Astrocyte (in vitro differentiated cells and primary cell): ENCODE measurements around the gene OR5M8. TPM values are rescaled to one million over a fixed set of nuclear protein-coding genes. Genes with fewer than 3 reads are reported as not detected.

Experiments
- DNase-seq: peaks from one replicate; pipeline ENCODE4 v3.0.0-alpha.2; 2010; ENCODE audit warnings: low read depth
- FAIRE-seq: peaks from 2 replicates; lab custom pipeline; 2011; peaks lifted over from hg19 to GRCh38; lab: Jason Lieb, UNC
- H2AFZ ChIP-seq: 2 replicates; pipeline ENCODE4 v1.6.0; 2012; ENCODE audit warnings: low read depth, low read length, inconsistent platforms
- H3K27ac ChIP-seq: 2 replicates; pipeline ENCODE4 v1.5.1; 2011; ENCODE audit warnings: low read depth, low read length, inconsistent platforms
- H3K27me3 ChIP-seq: 2 replicates; pipeline ENCODE4 v1.6.0; 2011; ENCODE audit warnings: low read length, inconsistent platforms; ENCODE audit not compliant: insufficient read depth
- H3K36me3 ChIP-seq: 2 replicates; pipeline ENCODE4 v1.5.1; 2011; ENCODE audit warnings: low read length, inconsistent platforms; ENCODE audit not compliant: insufficient read depth
- H3K4me1 ChIP-seq: 2 replicates; pipeline ENCODE4 v1.5.1; 2011; ENCODE audit warnings: low read length, inconsistent platforms; ENCODE audit not compliant: insufficient read depth
- H3K4me2 ChIP-seq: 2 replicates; pipeline ENCODE4 v1.6.0; 2012; ENCODE audit warnings: low read length, inconsistent platforms
- H3K4me3 ChIP-seq: 2 replicates; pipeline ENCODE4 v1.5.1; 2011; ENCODE audit warnings: low read depth, mild to moderate bottlenecking, low read length, inconsistent platforms; ENCODE audit not compliant: insufficient read depth
- H3K79me2 ChIP-seq: 2 replicates; pipeline ENCODE4 v1.6.0; 2012; ENCODE audit warnings: mild to moderate bottlenecking, low read length, inconsistent platforms; ENCODE audit not compliant: insufficient read depth
- H3K9ac ChIP-seq: 2 replicates; pipeline ENCODE4 v1.6.0; 2012; ENCODE audit warnings: mild to moderate bottlenecking, low read length, inconsistent platforms
- H3K9me3 ChIP-seq: 2 replicates; pipeline ENCODE4 v1.5.1; 2012; ENCODE audit warnings: low read depth, mild to moderate bottlenecking, low read length, inconsistent platforms; ENCODE audit not compliant: insufficient read depth
- H4K20me1 ChIP-seq: 2 replicates; pipeline ENCODE4 v1.6.0; 2012; ENCODE audit warnings: low read length, inconsistent platforms; ENCODE audit not compliant: insufficient read depth
- H3K27ac Mint-ChIP-seq: one replicate; pipeline ENCODE4 v1.8.0; 2021; ENCODE audit warnings: mild to moderate bottlenecking, mixed read lengths; ENCODE audit not compliant: unreplicated experiment
- H3K27me3 Mint-ChIP-seq: one replicate; pipeline ENCODE4 v1.8.0; 2021; ENCODE audit warnings: low read depth, mixed read lengths; ENCODE audit not compliant: unreplicated experiment
- H3K36me3 Mint-ChIP-seq: one replicate; pipeline ENCODE4 v1.8.0; 2021; ENCODE audit warnings: low read depth, mixed read lengths; ENCODE audit not compliant: unreplicated experiment
- H3K4me1 Mint-ChIP-seq: one replicate; pipeline ENCODE4 v1.8.0; 2021; ENCODE audit warnings: low read depth, mixed read lengths; ENCODE audit not compliant: unreplicated experiment
- H3K4me3 Mint-ChIP-seq: one replicate; pipeline ENCODE4 v1.8.0; 2021; ENCODE audit warnings: mild to moderate bottlenecking, moderate library complexity, mixed read lengths; ENCODE audit not compliant: unreplicated experiment
- H3K9me3 Mint-ChIP-seq: one replicate; pipeline ENCODE4 v1.8.0; 2021; ENCODE audit warnings: mild to moderate bottlenecking, mixed read lengths; ENCODE audit not compliant: unreplicated experiment
- total RNA-seq: library from RNA; stranded (reverse); gene quantifications from 2 replicates; pipeline ENCODE4 v1.2.1, GENCODE V29; 2021
- TF ChIP-seq, protein P1 (sequence below): IDR thresholded peaks from 2 replicates; pipeline ENCODE4 v1.5.1; 2011; ENCODE audit warnings: low read depth, mild to moderate bottlenecking, inconsistent platforms, low read length, moderate library complexity; ENCODE audit not compliant: insufficient read depth

The OR5M8 gene
- total RNA-seq, 1 donor from 2014 or later: not detected

DNA sequence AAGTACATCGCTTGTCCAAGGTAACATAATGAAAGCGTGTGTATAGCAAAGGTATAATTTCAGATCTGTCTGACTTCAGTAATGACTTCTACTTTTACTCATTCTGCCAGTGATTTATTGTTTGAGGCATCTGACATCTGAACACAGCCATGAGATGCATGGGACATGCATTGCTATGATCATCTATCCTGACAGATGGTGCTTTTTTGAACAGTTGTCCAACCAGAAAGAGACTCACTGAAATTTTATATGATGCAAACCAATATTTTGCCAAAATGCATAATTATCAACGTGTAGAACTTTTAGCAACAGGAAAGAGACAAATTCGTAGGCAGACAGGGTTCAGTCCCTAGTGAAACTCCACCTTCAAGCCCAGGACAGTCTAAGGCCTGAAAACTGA lies 37.6 kb downstream of the OR5M8 start:
- Mint-ChIP-seq H3K4me1 (no peaks in the 10 kb centered on the region), H3K9me3 (no peaks in the 10 kb centered on the region), H3K36me3 (no peaks in the 10 kb centered on the region), H3K4me3 (no peak overlapping the region), H3K27me3 (no peaks in the 10 kb centered on the region), H3K27ac (no peak overlapping the region)
- no peak overlapping the region for H3K27ac ChIP-seq
- FAIRE-seq (no peak), DNase-seq (no peak)
- H3K4me1 ChIP-seq: no peaks in the 10 kb centered on the region
- H2AFZ ChIP-seq: no peak overlapping the region
- H3K79me2 ChIP-seq: no peaks in the 10 kb centered on the region
- TF ChIP-seq, protein P1, sequence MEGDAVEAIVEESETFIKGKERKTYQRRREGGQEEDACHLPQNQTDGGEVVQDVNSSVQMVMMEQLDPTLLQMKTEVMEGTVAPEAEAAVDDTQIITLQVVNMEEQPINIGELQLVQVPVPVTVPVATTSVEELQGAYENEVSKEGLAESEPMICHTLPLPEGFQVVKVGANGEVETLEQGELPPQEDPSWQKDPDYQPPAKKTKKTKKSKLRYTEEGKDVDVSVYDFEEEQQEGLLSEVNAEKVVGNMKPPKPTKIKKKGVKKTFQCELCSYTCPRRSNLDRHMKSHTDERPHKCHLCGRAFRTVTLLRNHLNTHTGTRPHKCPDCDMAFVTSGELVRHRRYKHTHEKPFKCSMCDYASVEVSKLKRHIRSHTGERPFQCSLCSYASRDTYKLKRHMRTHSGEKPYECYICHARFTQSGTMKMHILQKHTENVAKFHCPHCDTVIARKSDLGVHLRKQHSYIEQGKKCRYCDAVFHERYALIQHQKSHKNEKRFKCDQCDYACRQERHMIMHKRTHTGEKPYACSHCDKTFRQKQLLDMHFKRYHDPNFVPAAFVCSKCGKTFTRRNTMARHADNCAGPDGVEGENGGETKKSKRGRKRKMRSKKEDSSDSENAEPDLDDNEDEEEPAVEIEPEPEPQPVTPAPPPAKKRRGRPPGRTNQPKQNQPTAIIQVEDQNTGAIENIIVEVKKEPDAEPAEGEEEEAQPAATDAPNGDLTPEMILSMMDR: no peak
- H3K4me3 ChIP-seq: no peak overlapping the region
- H3K27me3 ChIP-seq: no peaks in the 10 kb centered on the region
- H4K20me1 ChIP-seq: no peaks in the 10 kb centered on the region
- no peaks in the 10 kb centered on the region for H3K9me3 ChIP-seq
- H3K36me3 ChIP-seq: no peaks in the 10 kb centered on the region
- H3K4me2 ChIP-seq: no peak overlapping the region
- no peak overlapping the region for H3K9ac ChIP-seq

Other genes starting within 250 kb of the OR5M8 start
- gene OR5T3, start 239.1 kb downstream of the OR5M8 start, total RNA-seq: not detected in 2 replicates
- gene OR5T1, start 217.2 kb downstream of the OR5M8 start, total RNA-seq: not detected in 2 replicates
- not detected in 2 replicates for gene OR8H1, start 199.1 kb downstream of the OR5M8 start, total RNA-seq
- not detected in 2 replicates for gene OR8K3, start 176.2 kb downstream of the OR5M8 start, total RNA-seq
- gene OR8K1, start 145.3 kb downstream of the OR5M8 start, total RNA-seq: not detected in 2 replicates
- gene OR8J1, start 137.1 kb downstream of the OR5M8 start, total RNA-seq: not detected in 2 replicates
- gene OR8U1, start 115.7 kb downstream of the OR5M8 start, total RNA-seq: not detected in 2 replicates
- gene OR5AL1, start 78.7 kb downstream of the OR5M8 start, total RNA-seq: not detected in 2 replicates
- gene OR5M3, start 18.0 kb downstream of the OR5M8 start, total RNA-seq: not detected in 2 replicates
- gene OR5M11, start 51.9 kb upstream of the OR5M8 start, total RNA-seq: not detected in 2 replicates
- not detected in 2 replicates for gene OR5M10, start 86.4 kb upstream of the OR5M8 start, total RNA-seq
- gene OR5M1, start 123.5 kb upstream of the OR5M8 start, total RNA-seq: not detected in 2 replicates
- gene OR5AP2, start 151.1 kb upstream of the OR5M8 start, total RNA-seq: not detected in 2 replicates
- not detected in 2 replicates for gene OR5AR1, start 172.3 kb upstream of the OR5M8 start, total RNA-seq
- gene OR9G1, start 207.7 kb upstream of the OR5M8 start, total RNA-seq: not detected in 2 replicates